ENCODE results near the gene ATP13A1.

DNA sequence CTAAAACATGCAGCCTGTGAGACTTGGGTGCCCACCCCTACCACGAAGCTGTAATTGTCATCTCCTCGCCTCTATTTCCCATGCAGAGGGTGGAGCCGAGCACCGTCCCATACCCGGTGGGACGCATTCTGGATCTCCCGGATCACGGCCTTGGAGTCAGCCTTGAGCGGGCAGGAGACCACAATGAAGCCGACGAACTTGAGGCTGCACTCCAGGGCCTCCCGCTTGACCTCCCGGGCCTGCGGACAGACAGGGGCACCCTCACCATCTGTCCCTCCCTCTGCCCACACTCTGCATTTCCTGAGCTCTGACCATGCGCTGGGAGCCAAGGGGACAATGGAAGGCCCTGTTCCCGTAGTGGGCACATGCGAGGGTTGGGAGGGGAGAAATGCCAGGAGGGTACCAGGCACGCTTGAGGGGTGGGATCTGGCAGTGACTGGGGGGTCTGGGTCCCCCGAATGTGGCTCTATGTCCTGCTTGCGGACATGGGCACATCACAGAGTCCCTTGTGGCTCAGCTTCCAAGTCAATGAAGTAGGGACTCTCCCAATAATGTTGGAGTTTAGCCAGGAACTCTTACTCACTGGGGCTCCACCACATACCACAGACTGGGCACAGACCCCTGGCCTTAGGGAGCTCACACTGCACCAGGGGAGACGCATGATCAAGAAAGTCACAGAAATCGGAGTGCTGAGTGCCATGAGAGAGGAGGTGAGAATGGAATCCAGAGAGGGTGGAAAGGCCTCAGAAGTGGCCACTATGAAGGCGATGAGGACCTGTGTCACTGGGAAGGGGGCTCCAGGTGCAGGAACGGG lies 10.8 kb downstream of the ATP13A1 start:
- TF ChIP-seq, protein P1, sequence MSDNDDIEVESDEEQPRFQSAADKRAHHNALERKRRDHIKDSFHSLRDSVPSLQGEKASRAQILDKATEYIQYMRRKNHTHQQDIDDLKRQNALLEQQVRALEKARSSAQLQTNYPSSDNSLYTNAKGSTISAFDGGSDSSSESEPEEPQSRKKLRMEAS (IDR thresholded peaks at IDR 0.05; ENCODE audit: insufficient read depth, insufficient read length), result no peak
- no peak for TF ChIP-seq POLR2A (IDR thresholded peaks at IDR 0.05; ENCODE audit: low read depth, low read length)
- TF ChIP-seq GATA2 (IDR thresholded peaks at IDR 0.05; ENCODE audit: insufficient read depth, insufficient read length, low read depth, low read length), result no peak
- TF ChIP-seq FOS (IDR thresholded peaks at IDR 0.05; ENCODE audit: borderline replicate concordance, insufficient read depth, low read length), result no peak
- TF ChIP-seq, protein P2, sequence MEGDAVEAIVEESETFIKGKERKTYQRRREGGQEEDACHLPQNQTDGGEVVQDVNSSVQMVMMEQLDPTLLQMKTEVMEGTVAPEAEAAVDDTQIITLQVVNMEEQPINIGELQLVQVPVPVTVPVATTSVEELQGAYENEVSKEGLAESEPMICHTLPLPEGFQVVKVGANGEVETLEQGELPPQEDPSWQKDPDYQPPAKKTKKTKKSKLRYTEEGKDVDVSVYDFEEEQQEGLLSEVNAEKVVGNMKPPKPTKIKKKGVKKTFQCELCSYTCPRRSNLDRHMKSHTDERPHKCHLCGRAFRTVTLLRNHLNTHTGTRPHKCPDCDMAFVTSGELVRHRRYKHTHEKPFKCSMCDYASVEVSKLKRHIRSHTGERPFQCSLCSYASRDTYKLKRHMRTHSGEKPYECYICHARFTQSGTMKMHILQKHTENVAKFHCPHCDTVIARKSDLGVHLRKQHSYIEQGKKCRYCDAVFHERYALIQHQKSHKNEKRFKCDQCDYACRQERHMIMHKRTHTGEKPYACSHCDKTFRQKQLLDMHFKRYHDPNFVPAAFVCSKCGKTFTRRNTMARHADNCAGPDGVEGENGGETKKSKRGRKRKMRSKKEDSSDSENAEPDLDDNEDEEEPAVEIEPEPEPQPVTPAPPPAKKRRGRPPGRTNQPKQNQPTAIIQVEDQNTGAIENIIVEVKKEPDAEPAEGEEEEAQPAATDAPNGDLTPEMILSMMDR (IDR thresholded peaks at IDR 0.05; ENCODE audit: extremely low read depth in 1 of 2, insufficient read depth in 1 of 2, low read depth in 1 of 2, low read length in 2 of 2), result no peak
- no peak for TF ChIP-seq POLR2AphosphoS5 (IDR thresholded peaks at IDR 0.05; ENCODE audit: insufficient read depth, low read depth, low read length)
- TF ChIP-seq EZH2 (IDR thresholded peaks at IDR 0.05; ENCODE audit: borderline replicate concordance, low read depth, low read length, severe bottlenecking), result no peak
- no peak for TF ChIP-seq JUN (IDR thresholded peaks at IDR 0.05; ENCODE audit: borderline replicate concordance, insufficient read depth, insufficient read length, low read depth)
- TF ChIP-seq MYC (IDR thresholded peaks at IDR 0.05; ENCODE audit: low read depth, low read length), result no peak
